Mesendoderm (in vitro differentiated cells): ENCODE data around the gene PCDHB7.
"Not testable (repeated sequence)": the region's sequence is repeated elsewhere in the genome, so short reads cannot be mapped to it uniquely, and the experiment has no call there.

Experiments used
- DNase-seq: peaks from one replicate; pipeline ENCODE4 v3.0.0; 2013
- H2AK5ac ChIP-seq: 2 replicates; pipeline ENCODE4 v1.6.1; 2013; ENCODE audit warnings: low read length, inconsistent platforms
- H2BK120ac ChIP-seq: 2 replicates; pipeline ENCODE4 v1.6.1; 2013; ENCODE audit warnings: low read depth, mild to moderate bottlenecking, low read length, moderate library complexity, mixed read lengths
- H2BK15ac ChIP-seq: replicated peaks from 2 replicates; pipeline ENCODE4 v1.6.1; 2013; ENCODE audit warnings: low read depth, mild to moderate bottlenecking, moderate library complexity
- H2BK5ac ChIP-seq: 2 replicates; pipeline ENCODE4 v1.6.1; 2013; ENCODE audit warnings: low read length, inconsistent platforms
- H3K18ac ChIP-seq: 2 replicates; pipeline ENCODE4 v1.6.1; 2013; ENCODE audit warnings: mild to moderate bottlenecking, low read length, mixed read lengths
- H3K23ac ChIP-seq: one replicate; pipeline ENCODE4 v1.6.1; 2013; ENCODE audit warnings: low read length
- H3K27ac ChIP-seq: 2 replicates; pipeline ENCODE4 v1.5.1; 2013; ENCODE audit warnings: low read depth, mild to moderate bottlenecking, inconsistent platforms, low read length, moderate library complexity
- H3K27me3 ChIP-seq: 2 replicates; pipeline ENCODE4 v1.6.1; 2013; ENCODE audit warnings: low read length, control low read depth, mild to moderate bottlenecking, inconsistent platforms; ENCODE audit not compliant: insufficient read depth, poor library complexity
- H3K36me3 ChIP-seq: 2 replicates; pipeline ENCODE4 v1.6.1; 2013; ENCODE audit warnings: low read length, inconsistent platforms; ENCODE audit not compliant: control insufficient read depth, insufficient read depth
- H3K4ac ChIP-seq: one replicate; pipeline ENCODE4 v1.6.1; 2013; ENCODE audit warnings: low read depth, mild to moderate bottlenecking, low read length, moderate library complexity
- H3K4me1 ChIP-seq: 2 replicates; pipeline ENCODE4 v1.6.1; 2013; ENCODE audit warnings: low read depth, low read length, inconsistent platforms; ENCODE audit not compliant: control insufficient read depth
- H3K4me2 ChIP-seq: 2 replicates; pipeline ENCODE4 v1.6.1; 2013; ENCODE audit warnings: low read length
- H3K4me3 ChIP-seq: 2 replicates; pipeline ENCODE4 v1.5.1; 2013; ENCODE audit warnings: mild to moderate bottlenecking, low read length
- H3K56ac ChIP-seq: one replicate; pipeline ENCODE4 v1.6.1; 2013; ENCODE audit warnings: low read length
- H3K79me1 ChIP-seq: 2 replicates; pipeline ENCODE4 v1.6.1; 2013; ENCODE audit warnings: low read length, inconsistent platforms
- H3K79me2 ChIP-seq: 2 replicates; pipeline ENCODE4 v1.6.1; 2013; ENCODE audit warnings: mild to moderate bottlenecking, low read length; ENCODE audit not compliant: control insufficient read depth, insufficient read depth
- H3K9ac ChIP-seq: 2 replicates; pipeline ENCODE4 v1.6.1; 2013; ENCODE audit warnings: low read length, inconsistent platforms
- H4K5ac ChIP-seq: one replicate; pipeline ENCODE4 v1.6.1; 2013; ENCODE audit warnings: low read length
- H4K8ac ChIP-seq: one replicate; pipeline ENCODE4 v1.6.1; 2013; ENCODE audit warnings: low read depth, mild to moderate bottlenecking, control low read depth, low read length, moderate library complexity
- WGBS: extraction: QIAGEN DNeasy Blood & Tissue Kit; methylation state at CpG from one replicate; pipeline ENCODE4 v1.1.7; 2013; ENCODE audit warnings: low lambda C conversion rate, missing lambda C conversion rate; ENCODE audit not compliant: insufficient coverage; ENCODE audit errors: extremely low coverage; 5-methylcytosine and 5-hydroxymethylcytosine counted together

Gene PCDHB7

GRCh38 chr5:141208478-141208877, 36.0 kb downstream of the PCDHB7 start, which contains the start of gene PCDHB12:
PCDHB12 (plus strand) TSS chr5:141208719; CDS start chr5:141208908, 189 bp downstream.
- no peak within 1 kb of the TSS for H3K4me3 ChIP-seq
- H3K36me3 ChIP-seq = no peaks in the 10 kb centered on the region
- H3K23ac ChIP-seq = no peak within 1 kb of the TSS
- H3K4me1 ChIP-seq = no peaks in the 10 kb centered on the region
- no peak within 1 kb of the TSS for H4K5ac ChIP-seq
- H4K8ac ChIP-seq = peak within 1 kb of the TSS; percentile 39
- H3K4ac ChIP-seq = no peak within 1 kb of the TSS
- no peak within 1 kb of the TSS for H2BK15ac ChIP-seq
- WGBS = no CpG with 5 or more reads among the region's 11 CpGs
- H3K18ac ChIP-seq = no peak within 1 kb of the TSS
- H3K9ac ChIP-seq = no peak within 1 kb of the TSS
- no peaks in the 10 kb centered on the region for H3K79me1 ChIP-seq
- no peak within 1 kb of the TSS for H2BK120ac ChIP-seq
- H2AK5ac ChIP-seq = no peak within 1 kb of the TSS
- H3K27me3 ChIP-seq = no peaks in the 10 kb centered on the region
- no peak within 1 kb of the TSS for H3K4me2 ChIP-seq
- no peak within 1 kb of the TSS for H2BK5ac ChIP-seq
- peak; percentile 45 for DNase-seq
- no peak within 1 kb of the TSS for H3K27ac ChIP-seq
- no peak within 1 kb of the TSS for H3K56ac ChIP-seq
- no peaks in the 10 kb centered on the region for H3K79me2 ChIP-seq

GRCh38 chr5:141210281-141210680, 37.8 kb downstream of the PCDHB7 start:
- H3K27ac ChIP-seq, H3K4me2 ChIP-seq, H2AK5ac ChIP-seq, H3K4me3 ChIP-seq, H3K18ac ChIP-seq, H4K5ac ChIP-seq, H3K79me2 ChIP-seq, H3K9ac ChIP-seq, H3K36me3 ChIP-seq, H4K8ac ChIP-seq, DNase-seq, H3K4me1 ChIP-seq, H3K56ac ChIP-seq, H3K23ac ChIP-seq, H3K4ac ChIP-seq, H2BK120ac ChIP-seq, H3K79me1 ChIP-seq, H2BK15ac ChIP-seq, H3K27me3 ChIP-seq, H2BK5ac ChIP-seq: not testable (repeated sequence)
- no CpG with 5 or more reads among the region's 39 CpGs for WGBS

DNA sequence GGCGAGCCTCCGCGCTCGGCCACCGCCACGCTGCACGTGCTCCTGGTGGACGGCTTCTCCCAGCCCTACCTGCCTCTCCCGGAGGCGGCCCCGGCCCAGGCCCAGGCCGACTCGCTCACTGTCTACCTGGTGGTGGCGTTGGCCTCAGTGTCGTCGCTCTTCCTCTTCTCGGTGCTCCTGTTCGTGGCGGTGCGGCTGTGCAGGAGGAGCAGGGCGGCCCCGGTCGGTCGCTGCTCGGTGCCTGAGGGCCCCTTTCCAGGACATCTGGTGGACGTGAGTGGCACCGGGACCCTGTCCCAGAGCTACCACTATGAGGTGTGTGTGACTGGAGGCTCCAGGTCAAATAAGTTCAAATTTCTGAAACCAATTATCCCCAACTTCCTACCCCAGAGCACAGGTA, 38.4 kb downstream of the PCDHB7 start:
- H3K36me3 ChIP-seq, H3K9ac ChIP-seq, DNase-seq, H3K27me3 ChIP-seq, H3K4me1 ChIP-seq, H3K27ac ChIP-seq, H4K5ac ChIP-seq, H2BK15ac ChIP-seq, H3K18ac ChIP-seq, H4K8ac ChIP-seq, H3K79me2 ChIP-seq, H2BK5ac ChIP-seq, H2AK5ac ChIP-seq, H3K4ac ChIP-seq, H3K4me3 ChIP-seq, H3K79me1 ChIP-seq, H2BK120ac ChIP-seq, H3K56ac ChIP-seq, H3K23ac ChIP-seq, H3K4me2 ChIP-seq: not testable (repeated sequence)
- WGBS = no CpG with 5 or more reads among the region's 27 CpGs

- H3K4me3 ChIP-seq, H4K5ac ChIP-seq, H2BK15ac ChIP-seq, H3K4me2 ChIP-seq, H3K4me1 ChIP-seq, H2AK5ac ChIP-seq, H3K36me3 ChIP-seq, H3K9ac ChIP-seq, H3K4ac ChIP-seq, H3K79me2 ChIP-seq, H3K79me1 ChIP-seq, H4K8ac ChIP-seq, H3K56ac ChIP-seq, H3K23ac ChIP-seq, H3K27me3 ChIP-seq, H3K27ac ChIP-seq, H2BK5ac ChIP-seq, H2BK120ac ChIP-seq: not testable (repeated sequence)
- peak; percentile 76 for DNase-seq
- H3K18ac ChIP-seq = peak within 1 kb of the TSS; percentile 7
- no CpG with 5 or more reads among the region's 18 CpGs for WGBS
Observed at GRCh38 chr5:141213656-141214339, 41.4 kb downstream of the PCDHB7 start, which contains the start of gene PCDHB13. PCDHB13 (plus strand) TSS chr5:141213919; CDS start chr5:141214124, 205 bp downstream.

GRCh38 chr5:141214583-141214982, 42.1 kb downstream of the PCDHB7 start:
- H3K4me2 ChIP-seq, H3K4me3 ChIP-seq, H4K5ac ChIP-seq, H2AK5ac ChIP-seq, H3K9ac ChIP-seq, H3K23ac ChIP-seq, H3K4me1 ChIP-seq, H3K4ac ChIP-seq, H2BK120ac ChIP-seq, H3K79me2 ChIP-seq, H2BK5ac ChIP-seq, H3K27ac ChIP-seq, H3K36me3 ChIP-seq, H3K79me1 ChIP-seq, H2BK15ac ChIP-seq, H4K8ac ChIP-seq, H3K27me3 ChIP-seq, H3K56ac ChIP-seq, DNase-seq: not testable (repeated sequence)
- no CpG with 5 or more reads among the region's 12 CpGs for WGBS
- peak overlapping the region; percentile 7 for H3K18ac ChIP-seq

DNA sequence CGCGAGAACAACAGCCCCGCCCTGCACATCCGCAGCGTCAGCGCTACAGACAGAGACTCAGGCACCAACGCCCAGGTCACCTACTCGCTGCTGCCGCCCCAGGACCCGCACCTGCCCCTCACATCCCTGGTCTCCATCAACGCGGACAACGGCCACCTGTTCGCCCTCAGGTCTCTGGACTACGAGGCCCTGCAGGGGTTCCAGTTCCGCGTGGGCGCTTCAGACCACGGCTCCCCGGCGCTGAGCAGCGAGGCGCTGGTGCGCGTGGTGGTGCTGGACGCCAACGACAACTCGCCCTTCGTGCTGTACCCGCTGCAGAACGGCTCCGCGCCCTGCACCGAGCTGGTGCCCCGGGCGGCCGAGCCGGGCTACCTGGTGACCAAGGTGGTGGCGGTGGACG, 43.1 kb downstream of the PCDHB7 start:
- not testable (repeated sequence) for H3K18ac ChIP-seq, H3K23ac ChIP-seq, H3K4ac ChIP-seq, H3K4me1 ChIP-seq, H3K79me1 ChIP-seq, H2BK5ac ChIP-seq, H4K8ac ChIP-seq, H3K27me3 ChIP-seq, H3K9ac ChIP-seq, DNase-seq, H3K36me3 ChIP-seq, H4K5ac ChIP-seq, H3K79me2 ChIP-seq, H2BK15ac ChIP-seq, H2AK5ac ChIP-seq, H3K56ac ChIP-seq, H3K4me3 ChIP-seq, H2BK120ac ChIP-seq, H3K4me2 ChIP-seq, H3K27ac ChIP-seq
- no CpG with 5 or more reads among the region's 40 CpGs for WGBS
